SHP77 (cell line): Measurements from ENCODE around the gene NKIRAS2.

ENCODE experiments used
- DNase-seq, 2 experiments: peaks; one replicate each; lab custom pipeline; 2025; lab: John Stamatoyannopoulos, UW

The NKIRAS2 gene

GRCh38 chr17:42019509-42020404 is at the start of gene NKIRAS2:
Gene NKIRAS2, plus strand, starts transcription at chr17:42020090. Its CDS starts 1,488 bp downstream, at chr17:42021578.
- DNase-seq, result peak; percentile 88 to 90

- DNase-seq, result no peak
Measured at GRCh38 chr17:41970901-41971331, 49.0 kb upstream of the NKIRAS2 start.

DNA sequence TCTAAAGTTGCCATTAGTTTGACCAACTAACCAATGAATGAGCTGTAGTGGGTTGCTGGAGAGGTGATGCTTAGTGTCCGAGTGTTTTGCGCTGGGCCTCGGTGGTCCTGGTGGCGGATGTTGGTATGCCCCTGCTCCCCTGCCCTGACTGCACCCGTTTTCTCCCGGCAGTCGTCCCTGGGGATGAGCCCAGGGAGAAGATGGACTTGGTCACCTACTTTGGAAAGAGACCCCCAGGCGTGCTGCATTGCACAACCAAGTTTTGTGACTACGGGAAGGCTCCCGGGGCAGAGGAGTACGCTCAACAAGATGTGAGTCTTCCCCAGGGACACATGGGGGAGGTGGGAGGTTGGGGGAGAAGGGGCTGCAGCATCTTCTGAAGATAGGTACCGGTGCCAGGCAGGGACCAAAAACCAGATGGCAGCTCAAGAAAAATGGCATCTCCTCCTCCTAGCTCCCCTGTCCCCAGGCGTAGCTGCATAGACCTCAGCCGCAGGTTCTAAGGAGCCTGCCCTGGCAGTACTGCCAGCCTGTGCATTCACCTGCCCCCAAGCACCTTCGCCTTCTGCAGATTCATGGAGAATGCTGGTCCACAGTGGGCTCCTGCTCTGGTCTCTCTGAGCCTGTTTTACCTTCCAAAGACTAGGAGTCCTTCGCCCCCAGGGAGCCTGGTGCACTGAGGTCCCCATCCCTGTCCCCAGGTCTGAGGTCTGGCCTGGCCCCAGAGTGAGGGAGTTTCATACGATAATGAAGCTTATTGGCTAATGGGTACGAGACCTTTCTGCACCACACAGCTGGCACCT is 48.0 kb upstream of the NKIRAS2 start:
- no peak for DNase-seq

GRCh38 chr17:41972571-41973407 is 47.1 kb upstream of the NKIRAS2 start:
- peak; percentile 8 to 51 for DNase-seq

DNA sequence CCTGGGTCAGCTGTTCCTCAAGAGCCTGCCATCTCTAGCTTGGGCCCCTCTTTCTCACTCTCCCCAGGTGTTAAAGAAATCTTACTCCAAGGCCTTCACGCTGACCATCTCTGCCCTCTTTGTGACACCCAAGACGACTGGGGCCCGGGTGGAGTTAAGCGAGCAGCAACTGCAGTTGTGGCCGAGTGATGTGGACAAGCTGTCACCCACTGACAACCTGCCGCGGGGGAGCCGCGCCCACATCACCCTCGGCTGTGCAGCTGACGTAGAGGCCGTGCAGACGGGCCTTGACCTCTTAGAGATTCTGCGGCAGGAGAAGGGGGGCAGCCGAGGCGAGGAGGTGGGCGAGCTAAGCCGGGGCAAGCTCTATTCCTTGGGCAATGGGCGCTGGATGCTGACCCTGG is 46.5 kb upstream of the NKIRAS2 start:
- no peak for DNase-seq

- DNase-seq, result no peak
Measured at GRCh38 chr17:41974031-41974430, 45.9 kb upstream of the NKIRAS2 start.

DNA sequence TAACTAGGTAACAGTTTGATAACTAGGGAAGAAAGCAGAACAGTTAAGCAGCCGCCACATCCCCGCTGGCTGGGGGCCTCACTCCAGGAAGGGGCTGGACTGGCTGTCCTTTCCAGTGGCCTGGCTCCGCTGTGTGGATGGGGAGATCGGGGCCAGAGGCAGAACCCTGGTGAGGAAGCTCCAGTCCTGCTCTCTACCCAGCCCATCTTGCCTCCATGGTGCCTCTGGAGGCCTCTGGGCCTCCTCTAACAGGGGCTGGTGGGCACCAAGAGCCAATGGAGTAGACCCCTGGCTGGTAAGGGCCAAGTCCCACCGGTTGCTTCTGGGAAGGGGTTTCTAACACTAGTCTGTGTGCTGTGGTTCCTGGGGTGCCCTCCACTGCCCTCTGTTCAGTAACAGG is 45.2 kb upstream of the NKIRAS2 start:
- DNase-seq, result no peak

DNA sequence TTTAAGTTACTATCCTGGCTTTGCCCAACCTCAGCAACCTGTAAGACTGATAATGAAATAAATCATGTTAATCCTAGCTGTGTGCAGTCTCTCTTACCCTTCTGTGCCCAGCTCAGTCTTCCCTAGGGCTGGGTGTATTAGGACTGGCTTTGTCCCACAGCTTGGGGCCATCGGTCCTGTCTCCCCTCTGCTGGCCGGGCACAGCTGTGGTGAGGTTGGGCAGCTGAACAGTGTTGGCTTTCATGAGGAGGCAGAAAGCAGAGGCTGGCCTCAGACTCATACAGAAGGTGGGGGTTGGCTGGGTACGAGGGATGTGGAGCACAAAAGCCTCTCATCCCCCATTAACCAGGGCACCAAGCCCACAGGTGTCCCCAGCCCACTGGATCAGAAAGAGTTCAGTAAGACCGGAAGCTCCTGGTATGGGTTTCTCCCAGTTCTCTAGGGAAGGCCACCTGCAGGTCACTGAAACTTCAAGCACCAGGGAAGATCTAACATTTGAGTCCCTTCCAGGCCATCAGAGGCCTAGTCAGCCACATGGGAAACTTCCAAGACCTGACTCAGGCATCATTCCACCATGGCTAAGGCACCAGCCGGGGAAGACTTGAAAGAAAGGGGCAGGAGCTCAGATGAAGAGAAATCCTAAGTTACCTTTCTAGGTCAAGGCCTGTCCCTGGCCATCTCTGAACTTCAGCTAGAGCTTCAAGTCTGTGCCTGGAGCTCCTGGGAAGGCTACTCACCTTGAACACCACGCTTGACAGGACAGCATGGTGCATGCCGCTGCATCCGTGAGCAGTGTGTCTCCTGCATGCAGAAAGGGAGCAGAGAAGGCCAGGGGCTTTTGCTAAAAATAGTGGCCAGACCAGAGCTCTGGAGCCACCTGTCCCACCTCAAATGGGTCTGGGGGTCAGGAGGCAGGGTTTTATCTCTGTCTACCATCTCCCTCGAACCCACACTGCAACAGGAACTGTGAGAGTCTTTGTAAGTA is 44.5 kb upstream of the NKIRAS2 start:
- DNase-seq, result no peak

DNA sequence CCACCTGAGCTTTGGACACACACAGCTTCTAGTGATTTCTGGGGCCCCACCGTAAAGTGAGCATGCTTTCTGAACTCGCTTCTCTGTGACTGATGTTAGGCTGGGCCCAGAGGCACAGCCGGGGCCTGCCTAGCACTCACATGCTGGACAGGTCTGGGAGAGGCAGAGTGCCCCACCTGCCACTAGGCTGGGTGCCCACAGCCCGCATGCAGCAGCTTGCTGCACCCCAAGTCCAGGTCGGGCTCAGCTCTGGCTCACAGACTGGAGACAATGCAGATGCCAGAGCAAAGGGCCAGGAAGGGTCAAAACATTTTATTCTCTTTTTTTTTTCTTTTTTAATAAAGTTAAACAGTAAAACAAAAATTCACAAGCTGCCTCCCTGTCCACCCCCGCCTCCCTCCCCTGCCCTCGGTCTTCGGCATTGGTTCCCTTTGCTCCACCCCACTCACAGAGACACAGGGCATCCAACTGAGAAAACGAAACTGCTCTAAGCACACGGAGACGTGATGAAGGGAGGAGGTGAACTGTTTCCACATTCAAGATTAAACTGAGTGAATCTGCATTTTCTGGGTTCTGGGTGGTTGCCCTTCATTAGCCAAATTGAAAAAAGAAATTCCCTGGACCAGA is 43.6 kb upstream of the NKIRAS2 start:
- no peak for DNase-seq

GRCh38 chr17:41977991-41978390 is 41.9 kb upstream of the NKIRAS2 start:
- DNase-seq, result no peak

DNA sequence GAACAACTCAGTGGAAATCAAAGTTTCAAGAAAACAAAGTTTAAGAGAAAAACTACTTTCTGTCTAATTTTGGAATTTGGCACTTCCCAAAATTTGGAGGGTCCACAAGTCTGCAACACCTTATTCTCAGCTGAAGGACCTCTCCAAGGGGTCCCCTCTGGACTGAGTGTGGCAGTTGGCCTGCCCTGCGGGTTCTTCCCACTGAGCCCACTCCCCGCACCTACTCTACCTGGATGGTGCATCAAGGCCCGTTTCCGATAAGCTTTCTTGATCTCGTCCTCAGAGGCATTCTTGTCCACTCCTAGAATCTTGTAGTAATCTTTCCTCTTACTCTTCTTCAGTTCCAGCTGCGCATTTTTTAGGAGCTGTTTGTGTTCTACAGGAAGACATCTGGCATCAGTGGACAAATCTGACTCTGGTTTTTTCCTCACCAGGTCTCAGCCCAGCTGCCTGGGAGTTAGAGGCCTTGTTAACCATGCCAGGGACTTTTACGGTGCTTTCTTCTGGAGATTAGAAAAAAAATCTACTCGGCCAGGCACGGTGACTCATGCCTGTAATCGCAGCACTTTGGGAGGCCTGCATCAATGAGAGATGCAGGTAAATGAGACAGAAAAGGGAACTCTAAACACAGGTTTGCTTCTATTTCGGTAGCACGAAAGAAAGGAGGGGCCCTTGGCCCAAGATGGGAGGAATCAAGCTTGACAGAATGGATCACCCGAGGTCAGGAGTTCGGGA is 37.7 kb upstream of the NKIRAS2 start:
- no peak for DNase-seq

GRCh38 chr17:41984454-41984853 is 35.4 kb upstream of the NKIRAS2 start:
- no peak for DNase-seq

GRCh38 chr17:41985919-41986318 is 34.0 kb upstream of the NKIRAS2 start:
- no peak for DNase-seq

GRCh38 chr17:41986634-41987033 is 33.3 kb upstream of the NKIRAS2 start:
- no peak for DNase-seq

- DNase-seq, result no peak
Measured at GRCh38 chr17:41987642-41988041, 32.2 kb upstream of the NKIRAS2 start.

DNA sequence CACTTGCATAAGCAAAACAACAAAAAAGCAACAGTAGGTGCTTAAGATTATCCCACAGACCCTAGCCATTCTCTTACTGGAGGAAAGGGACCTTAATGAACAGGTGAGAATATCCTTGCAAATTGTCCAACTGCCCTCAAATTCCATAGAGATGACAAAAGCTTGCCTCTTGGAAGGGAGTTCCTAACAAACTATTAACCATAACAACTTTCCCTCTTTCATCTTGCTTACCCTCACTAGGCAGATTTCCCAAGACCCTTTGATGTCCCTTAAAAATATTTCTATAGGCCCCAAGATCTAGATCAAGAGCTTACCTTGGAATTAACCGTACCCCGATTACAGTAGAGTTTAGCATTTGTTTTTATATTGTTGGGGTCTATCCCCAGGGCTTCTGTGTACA is 31.5 kb upstream of the NKIRAS2 start:
- no peak for DNase-seq

- DNase-seq, result no peak
Measured at GRCh38 chr17:41989702-41990419, 30.0 kb upstream of the NKIRAS2 start.

- DNase-seq, result no peak
Measured at GRCh38 chr17:41992576-41992975, 27.3 kb upstream of the NKIRAS2 start.

- DNase-seq, result no peak
Measured at GRCh38 chr17:41996855-41997164, 23.1 kb upstream of the NKIRAS2 start.
